DOHH2 (cell line): ENCODE data around the gene KRTAP22-1.

Source experiments
- CTCF ChIP-seq: fragments of 200-600 bp; sonication (generic); IDR thresholded peaks from one replicate; pipeline ENCODE4 v1.5.1; 2014; ENCODE audit warnings: antibody characterized with exemption, mild to moderate bottlenecking, low read depth, low read length; ENCODE audit not compliant: poor library complexity, severe bottlenecking
- EZH2phosphoT487 ChIP-seq: fragments of 200-600 bp; sonication (generic); IDR thresholded peaks from 2 replicates; pipeline ENCODE4 v1.6.1; 2017; ENCODE audit warnings: borderline replicate concordance, mild to moderate bottlenecking, antibody characterized with exemption, low read length, moderate library complexity, mixed read lengths

- TF ChIP-seq EZH2phosphoT487 (no peak), CTCF (no peak)
Observed at GRCh38 chr21:30620080-30620479, 19.2 kb downstream of the KRTAP22-1 start.
